ENCODE data around the gene CCR3.
"Not testable (repeated sequence)": the region's sequence is repeated elsewhere in the genome, so short reads cannot be mapped to it uniquely, and the experiment has no call there.

CCR3 gene

GRCh38 chr3:46205286-46205960, 36.8 kb upstream of the CCR3 start:
- no peaks in the 10 kb centered on the region for H3K9me3 ChIP-seq (ENCODE audit: insufficient read depth, low read length, severe bottlenecking)

GRCh38 chr3:46206282-46207015, 35.8 kb upstream of the CCR3 start:
- no peaks in the 10 kb centered on the region for H3K27me3 ChIP-seq (ENCODE audit: insufficient read depth, low read length, poor library complexity)
- peaks cover 15% of the 10 kb centered on the region for H3K4me1 ChIP-seq (ENCODE audit: insufficient read depth, low read length)
- no peaks in the 10 kb centered on the region for H3K9me3 ChIP-seq (ENCODE audit: insufficient read depth, low read length, severe bottlenecking)
- no peak overlapping the region for H2AFZ ChIP-seq (ENCODE audit: low read depth, low read length)
- ATAC-seq (ENCODE audit: insufficient read depth, low read depth): no peak
- H3K79me2 ChIP-seq (ENCODE audit: insufficient read depth, low read length): no peaks in the 10 kb centered on the region
- H3K36me3 ChIP-seq (ENCODE audit: insufficient read depth, low read length): no peaks in the 10 kb centered on the region
- no peak for TF ChIP-seq EZH2 (IDR thresholded peaks at IDR 0.05; ENCODE audit: borderline replicate concordance, low read depth, low read length, severe bottlenecking)
- TF ChIP-seq, protein P1, sequence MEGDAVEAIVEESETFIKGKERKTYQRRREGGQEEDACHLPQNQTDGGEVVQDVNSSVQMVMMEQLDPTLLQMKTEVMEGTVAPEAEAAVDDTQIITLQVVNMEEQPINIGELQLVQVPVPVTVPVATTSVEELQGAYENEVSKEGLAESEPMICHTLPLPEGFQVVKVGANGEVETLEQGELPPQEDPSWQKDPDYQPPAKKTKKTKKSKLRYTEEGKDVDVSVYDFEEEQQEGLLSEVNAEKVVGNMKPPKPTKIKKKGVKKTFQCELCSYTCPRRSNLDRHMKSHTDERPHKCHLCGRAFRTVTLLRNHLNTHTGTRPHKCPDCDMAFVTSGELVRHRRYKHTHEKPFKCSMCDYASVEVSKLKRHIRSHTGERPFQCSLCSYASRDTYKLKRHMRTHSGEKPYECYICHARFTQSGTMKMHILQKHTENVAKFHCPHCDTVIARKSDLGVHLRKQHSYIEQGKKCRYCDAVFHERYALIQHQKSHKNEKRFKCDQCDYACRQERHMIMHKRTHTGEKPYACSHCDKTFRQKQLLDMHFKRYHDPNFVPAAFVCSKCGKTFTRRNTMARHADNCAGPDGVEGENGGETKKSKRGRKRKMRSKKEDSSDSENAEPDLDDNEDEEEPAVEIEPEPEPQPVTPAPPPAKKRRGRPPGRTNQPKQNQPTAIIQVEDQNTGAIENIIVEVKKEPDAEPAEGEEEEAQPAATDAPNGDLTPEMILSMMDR (IDR thresholded peaks at IDR 0.05; ENCODE audit: borderline replicate concordance, extremely low read depth, low read length, poor library complexity, severe bottlenecking): no peak
- no peak overlapping the region for H3K4me3 ChIP-seq (ENCODE audit: low read depth in 1 of 2, low read length in 2 of 2)
- no peak overlapping the region for H3K4me2 ChIP-seq (ENCODE audit: insufficient read depth, low read length)
- no peaks in the 10 kb centered on the region for H4K20me1 ChIP-seq (ENCODE audit: insufficient read depth, low read length)
- no peak overlapping the region for H3K9ac ChIP-seq (ENCODE audit: low read depth, low read length)
- H3K27ac ChIP-seq (ENCODE audit: low read length): no peak overlapping the region
- DNase-seq: no peak

More at GRCh38 chr3:46205286-46205960, 36.8 kb upstream of the CCR3 start:
- H2AFZ ChIP-seq (ENCODE audit: low read depth, low read length): no peak overlapping the region
- no peaks in the 10 kb centered on the region for H4K20me1 ChIP-seq (ENCODE audit: insufficient read depth, low read length)
- no peak overlapping the region for H3K9ac ChIP-seq (ENCODE audit: low read depth, low read length)
- no peak for ATAC-seq (ENCODE audit: insufficient read depth, low read depth)
- DNase-seq: no peak
- H3K4me1 ChIP-seq (ENCODE audit: insufficient read depth, low read length): peaks cover 15% of the 10 kb centered on the region
- no peak overlapping the region for H3K4me2 ChIP-seq (ENCODE audit: insufficient read depth, low read length)
- H3K36me3 ChIP-seq (ENCODE audit: insufficient read depth, low read length): no peaks in the 10 kb centered on the region
- no peak overlapping the region for H3K4me3 ChIP-seq (ENCODE audit: low read depth in 1 of 2, low read length in 2 of 2)
- no peak overlapping the region for H3K27ac ChIP-seq (ENCODE audit: low read length)
- H3K79me2 ChIP-seq (ENCODE audit: insufficient read depth, low read length): no peaks in the 10 kb centered on the region
- H3K27me3 ChIP-seq (ENCODE audit: insufficient read depth, low read length, poor library complexity): no peaks in the 10 kb centered on the region
- TF ChIP-seq EZH2 (IDR thresholded peaks at IDR 0.05; ENCODE audit: borderline replicate concordance, low read depth, low read length, severe bottlenecking): no peak
- TF ChIP-seq, protein P1 (IDR thresholded peaks at IDR 0.05; ENCODE audit: borderline replicate concordance, extremely low read depth, low read length, poor library complexity, severe bottlenecking): no peak

DNA sequence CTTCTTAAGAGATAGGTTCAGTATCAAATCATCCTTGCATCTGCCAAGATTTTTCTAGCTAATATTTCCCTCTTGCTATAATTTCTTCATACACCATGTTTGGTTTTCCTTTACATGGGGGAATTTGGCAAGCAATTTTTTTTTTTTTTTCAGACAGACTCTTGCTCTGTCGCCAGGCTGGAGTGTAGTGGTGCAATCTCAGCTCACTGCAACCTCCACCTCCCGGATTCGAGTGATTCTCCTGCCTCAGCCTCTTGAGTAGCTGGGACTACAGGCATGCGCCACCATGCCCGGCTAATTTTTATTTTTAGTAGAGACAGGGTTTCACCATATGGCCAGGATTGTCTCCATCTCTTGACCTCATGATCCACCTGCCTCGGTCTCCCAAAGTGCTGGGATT, 34.7 kb upstream of the CCR3 start:
- not testable (repeated sequence) for H3K4me2 ChIP-seq (ENCODE audit: insufficient read depth, low read length); H3K9ac ChIP-seq (ENCODE audit: low read depth, low read length); ATAC-seq (ENCODE audit: insufficient read depth, low read depth); H3K36me3 ChIP-seq (ENCODE audit: insufficient read depth, low read length); H3K79me2 ChIP-seq (ENCODE audit: insufficient read depth, low read length); DNase-seq; H3K27me3 ChIP-seq (ENCODE audit: insufficient read depth, low read length, poor library complexity); H2AFZ ChIP-seq (ENCODE audit: low read depth, low read length); H3K9me3 ChIP-seq (ENCODE audit: insufficient read depth, low read length, severe bottlenecking); H3K27ac ChIP-seq (ENCODE audit: low read length); H4K20me1 ChIP-seq (ENCODE audit: insufficient read depth, low read length); H3K4me3 ChIP-seq (ENCODE audit: low read depth in 1 of 2, low read length in 2 of 2)
- peaks cover 17% of the 10 kb centered on the region for H3K4me1 ChIP-seq (ENCODE audit: insufficient read depth, low read length)

GRCh38 chr3:46208167-46208704, 34.0 kb upstream of the CCR3 start, which contains the start of gene CCR1:
TSS of gene CCR1 (minus strand) at chr3:46208313. CDS start at chr3:46204313, 4,000 bp downstream.
- H3K27me3 ChIP-seq (ENCODE audit: insufficient read depth, low read length, poor library complexity): no peaks in the 10 kb centered on the region
- peak; percentile 54 for DNase-seq
- peak; percentile 56 for ATAC-seq (ENCODE audit: insufficient read depth, low read depth)
- no peak within 1 kb of the TSS for H3K4me3 ChIP-seq (ENCODE audit: low read depth in 1 of 2, low read length in 2 of 2)
- H2AFZ ChIP-seq (ENCODE audit: low read depth, low read length): peak within 1 kb of the TSS; percentile 44
- H3K27ac ChIP-seq (ENCODE audit: low read length): peak within 1 kb of the TSS; percentile 43
- no peak within 1 kb of the TSS for H3K9ac ChIP-seq (ENCODE audit: low read depth, low read length)
- H3K79me2 ChIP-seq (ENCODE audit: insufficient read depth, low read length): no peaks in the 10 kb centered on the region
- H3K9me3 ChIP-seq (ENCODE audit: insufficient read depth, low read length, severe bottlenecking): no peaks in the 10 kb centered on the region
- H3K4me1 ChIP-seq (ENCODE audit: insufficient read depth, low read length): peaks cover 24% of the 10 kb centered on the region
- TF ChIP-seq, protein P1 (IDR thresholded peaks at IDR 0.05; ENCODE audit: borderline replicate concordance, extremely low read depth, low read length, poor library complexity, severe bottlenecking): peak; percentile 61
- no peak for TF ChIP-seq EZH2 (IDR thresholded peaks at IDR 0.05; ENCODE audit: borderline replicate concordance, low read depth, low read length, severe bottlenecking)
- H3K4me2 ChIP-seq (ENCODE audit: insufficient read depth, low read length): no peak within 1 kb of the TSS
- H4K20me1 ChIP-seq (ENCODE audit: insufficient read depth, low read length): no peaks in the 10 kb centered on the region
- H3K36me3 ChIP-seq (ENCODE audit: insufficient read depth, low read length): no peaks in the 10 kb centered on the region

Data from DND-41 (cell line).